ENCODE measurements around the gene NR3C2.

The NR3C2 gene

DNA sequence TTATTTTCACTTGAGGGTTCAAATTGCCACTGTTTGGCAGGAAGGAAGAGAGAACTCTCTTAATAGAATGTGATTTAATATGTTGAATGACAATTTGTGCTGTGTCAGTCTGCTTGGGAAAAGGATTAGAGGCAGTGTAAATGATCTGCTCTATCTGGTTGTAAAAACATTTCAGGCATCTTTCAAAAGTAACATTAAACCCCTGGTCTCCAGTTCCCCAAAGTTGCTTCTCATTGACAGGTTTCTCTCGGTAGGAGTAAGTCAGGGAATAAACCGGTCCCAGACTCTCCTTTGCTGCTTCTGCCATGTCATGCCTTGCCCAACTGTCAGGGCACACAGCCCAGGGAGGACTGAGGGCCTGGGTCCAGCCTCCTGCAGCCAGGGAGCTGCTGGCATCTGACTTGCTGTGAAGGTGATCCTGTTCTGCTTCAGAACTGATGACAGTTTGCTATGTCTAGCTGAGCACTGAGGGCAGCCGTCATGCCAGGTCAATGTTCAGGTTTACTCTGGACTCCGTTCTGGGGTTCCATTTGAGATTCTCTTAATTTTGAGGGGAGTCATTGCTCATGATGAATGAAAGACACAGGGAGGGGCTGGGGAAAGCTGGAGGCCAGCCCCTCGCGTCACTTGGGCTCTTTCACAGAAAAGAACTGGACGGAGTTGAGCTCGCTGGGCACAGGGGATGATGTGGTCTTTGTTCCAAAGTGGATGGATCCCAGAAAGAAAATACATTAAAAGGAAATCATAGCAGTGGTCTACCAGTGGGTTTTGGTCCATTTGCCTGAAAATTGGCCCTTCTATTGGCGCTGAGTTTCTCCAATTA, 397.9 kb downstream of the NR3C2 start:
- H3K36me3 ChIP-seq (ENCODE audit: insufficient read depth): no peaks in the 10 kb centered on the region
- no peaks in the 10 kb centered on the region for H3K79me2 ChIP-seq (ENCODE audit: insufficient read depth, low read depth)
- H3K27ac ChIP-seq: peak overlapping the region; percentile 1; the same call in 1 of the 2 replicates
- H3K9ac ChIP-seq: no peak overlapping the region
- no peaks in the 10 kb centered on the region for H3K27me3 ChIP-seq (ENCODE audit: insufficient read depth, low read depth)
- peaks cover 4% of the 10 kb centered on the region; the same call in 1 of the 2 replicates for H4K20me1 ChIP-seq (ENCODE audit: insufficient read depth)
- peaks cover 41% of the 10 kb centered on the region for H3K4me1 ChIP-seq (ENCODE audit: low read depth, poor library complexity, severe bottlenecking)
- H2AFZ ChIP-seq (ENCODE audit: low read depth): no peak overlapping the region
- TF ChIP-seq, protein P1, sequence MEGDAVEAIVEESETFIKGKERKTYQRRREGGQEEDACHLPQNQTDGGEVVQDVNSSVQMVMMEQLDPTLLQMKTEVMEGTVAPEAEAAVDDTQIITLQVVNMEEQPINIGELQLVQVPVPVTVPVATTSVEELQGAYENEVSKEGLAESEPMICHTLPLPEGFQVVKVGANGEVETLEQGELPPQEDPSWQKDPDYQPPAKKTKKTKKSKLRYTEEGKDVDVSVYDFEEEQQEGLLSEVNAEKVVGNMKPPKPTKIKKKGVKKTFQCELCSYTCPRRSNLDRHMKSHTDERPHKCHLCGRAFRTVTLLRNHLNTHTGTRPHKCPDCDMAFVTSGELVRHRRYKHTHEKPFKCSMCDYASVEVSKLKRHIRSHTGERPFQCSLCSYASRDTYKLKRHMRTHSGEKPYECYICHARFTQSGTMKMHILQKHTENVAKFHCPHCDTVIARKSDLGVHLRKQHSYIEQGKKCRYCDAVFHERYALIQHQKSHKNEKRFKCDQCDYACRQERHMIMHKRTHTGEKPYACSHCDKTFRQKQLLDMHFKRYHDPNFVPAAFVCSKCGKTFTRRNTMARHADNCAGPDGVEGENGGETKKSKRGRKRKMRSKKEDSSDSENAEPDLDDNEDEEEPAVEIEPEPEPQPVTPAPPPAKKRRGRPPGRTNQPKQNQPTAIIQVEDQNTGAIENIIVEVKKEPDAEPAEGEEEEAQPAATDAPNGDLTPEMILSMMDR (conservative IDR thresholded peaks at IDR 0.05; ENCODE audit: low read depth, low read length): no peak
- H3K4me2 ChIP-seq: peak overlapping the region; percentile 44
- H3K4me3 ChIP-seq (IDR thresholded peaks at IDR 0.05; ENCODE audit: insufficient read depth, low read depth, low read length): no peak overlapping the region

DNA sequence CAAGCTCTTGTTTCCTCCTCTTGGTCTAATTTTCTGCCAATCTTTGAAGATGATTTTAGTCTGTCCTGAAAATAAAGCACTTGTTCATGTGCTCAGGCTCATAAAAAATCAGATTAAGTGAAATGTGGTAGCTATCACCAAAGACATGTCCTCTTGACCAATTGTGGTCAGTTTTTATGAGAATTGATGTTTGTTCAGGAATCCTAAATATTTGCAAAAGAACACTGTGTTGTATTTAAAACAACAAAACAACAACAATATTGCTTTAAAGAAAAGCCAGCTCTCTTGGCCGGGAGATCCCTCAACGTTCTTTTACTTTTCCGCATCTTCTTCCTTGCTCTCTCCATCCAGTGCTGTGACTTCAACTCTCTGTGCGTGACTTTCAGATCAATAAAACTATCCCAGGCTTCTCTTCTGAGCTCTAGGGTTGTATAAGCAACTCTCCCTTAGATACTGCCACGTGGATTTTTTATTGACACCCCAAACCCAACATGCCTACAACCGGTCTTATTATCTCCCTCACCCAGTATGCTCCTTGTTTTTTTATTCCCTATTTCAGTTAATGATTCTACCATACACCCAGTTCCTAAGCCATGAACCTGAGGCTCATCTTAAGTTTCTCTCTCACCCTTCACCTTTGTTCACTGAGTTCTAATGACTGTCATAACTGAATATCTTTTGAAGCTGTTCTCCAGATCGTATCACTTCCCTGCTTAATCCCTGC, 400.4 kb downstream of the NR3C2 start:
- H3K27me3 ChIP-seq (ENCODE audit: insufficient read depth, low read depth): no peaks in the 10 kb centered on the region

DNA sequence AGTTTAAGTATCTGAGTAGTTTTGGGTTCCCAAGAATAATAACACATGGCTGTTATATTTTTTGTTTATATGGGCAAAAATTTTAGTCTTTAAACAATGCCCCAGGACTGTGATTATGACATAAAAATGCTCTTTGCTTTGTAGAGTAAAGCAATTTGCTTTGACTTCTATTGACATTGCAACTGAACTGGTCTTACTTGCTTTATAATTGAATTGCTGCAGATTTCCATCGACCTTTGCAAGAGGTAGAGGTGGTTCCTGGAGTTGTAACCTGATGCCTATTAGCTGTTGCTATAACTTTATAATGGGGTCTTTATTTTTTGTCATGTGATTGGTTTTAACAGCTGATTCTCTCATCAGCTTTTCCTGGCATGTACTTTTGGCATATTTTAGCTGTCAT, 407.4 kb downstream of the NR3C2 start:
- H3K27me3 ChIP-seq (ENCODE audit: insufficient read depth, low read depth): no peaks in the 10 kb centered on the region
- peaks cover 15% of the 10 kb centered on the region for H3K4me1 ChIP-seq (ENCODE audit: low read depth, poor library complexity, severe bottlenecking)
- no peaks in the 10 kb centered on the region for H3K36me3 ChIP-seq (ENCODE audit: insufficient read depth)
- H2AFZ ChIP-seq (ENCODE audit: low read depth): no peak overlapping the region
- no peak overlapping the region for H3K9ac ChIP-seq
- TF ChIP-seq, protein P1 (conservative IDR thresholded peaks at IDR 0.05; ENCODE audit: low read depth, low read length): no peak
- no peaks in the 10 kb centered on the region for H4K20me1 ChIP-seq (ENCODE audit: insufficient read depth)
- H3K79me2 ChIP-seq (ENCODE audit: insufficient read depth, low read depth): 0 out of 2 replicates have a peak, but pooled peaks cover 6% of the 10 kb centered on the region
- no peak overlapping the region for H3K27ac ChIP-seq
- no peak overlapping the region for H3K4me3 ChIP-seq (IDR thresholded peaks at IDR 0.05; ENCODE audit: insufficient read depth, low read depth, low read length)
- no peak overlapping the region for H3K4me2 ChIP-seq

More for the DNA sequence above, 400.4 kb downstream of the NR3C2 start:
- Histone ChIP-seq H3K79me2 (ENCODE audit: insufficient read depth, low read depth) (no peaks in the 10 kb centered on the region), H4K20me1 (ENCODE audit: insufficient read depth) (peaks cover 4% of the 10 kb centered on the region; the same call in 1 of the 2 replicates), H3K36me3 (ENCODE audit: insufficient read depth) (no peaks in the 10 kb centered on the region), H3K27ac (no peak overlapping the region), H3K4me2 (no peak overlapping the region), H3K9ac (no peak overlapping the region), H2AFZ (ENCODE audit: low read depth) (no peak overlapping the region), H3K4me3 (IDR thresholded peaks at IDR 0.05; ENCODE audit: insufficient read depth, low read depth, low read length) (no peak overlapping the region), H3K4me1 (ENCODE audit: low read depth, poor library complexity, severe bottlenecking) (peaks cover 41% of the 10 kb centered on the region)
- TF ChIP-seq, protein P1 (conservative IDR thresholded peaks at IDR 0.05; ENCODE audit: low read depth, low read length): no peak

DNA sequence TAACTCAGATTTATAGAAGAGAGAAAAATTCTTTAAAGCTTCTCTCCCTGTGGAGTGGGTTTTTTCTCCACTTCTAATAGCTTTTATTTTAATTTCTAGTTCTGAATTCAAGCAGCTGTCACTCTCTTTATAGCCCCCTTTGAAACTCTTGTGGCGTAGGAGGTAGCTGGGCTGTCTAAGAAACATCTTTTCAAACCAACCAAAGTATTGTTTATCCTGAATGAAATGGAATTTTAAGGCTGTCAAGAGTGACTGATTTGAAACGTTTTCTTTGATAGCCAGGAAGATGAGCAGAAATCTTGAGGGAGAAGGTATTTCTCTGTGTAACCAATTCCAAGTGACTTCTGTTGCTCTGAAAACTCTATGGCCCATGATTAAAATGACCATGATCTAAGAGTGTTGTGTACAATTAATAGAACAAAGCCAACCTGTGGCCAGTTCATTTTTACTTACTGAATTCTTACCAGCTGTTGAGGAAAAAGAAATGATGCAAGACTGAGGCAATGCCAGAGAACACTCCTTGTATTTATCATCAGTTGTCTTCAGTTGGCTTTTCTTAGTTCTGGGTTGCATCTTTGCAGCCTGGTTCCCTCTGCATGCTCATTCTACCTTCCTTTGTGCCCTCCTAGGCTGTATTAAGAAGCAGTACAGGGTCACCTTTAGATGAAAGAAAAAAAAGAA, 411.9 kb downstream of the NR3C2 start:
- Histone ChIP-seq H3K36me3 (ENCODE audit: insufficient read depth) (no peaks in the 10 kb centered on the region), H3K4me2 (no peak overlapping the region), H3K4me1 (ENCODE audit: low read depth, poor library complexity, severe bottlenecking) (peaks cover 26% of the 10 kb centered on the region), H3K27me3 (ENCODE audit: insufficient read depth, low read depth) (no peaks in the 10 kb centered on the region), H2AFZ (ENCODE audit: low read depth) (no peak overlapping the region), H3K27ac (no peak overlapping the region), H3K79me2 (ENCODE audit: insufficient read depth, low read depth) (0 out of 2 replicates have a peak, but pooled peaks cover 2% of the 10 kb centered on the region), H3K9ac (no peak overlapping the region), H4K20me1 (ENCODE audit: insufficient read depth) (no peaks in the 10 kb centered on the region), H3K4me3 (IDR thresholded peaks at IDR 0.05; ENCODE audit: insufficient read depth, low read depth, low read length) (no peak overlapping the region)
- TF ChIP-seq, protein P1 (conservative IDR thresholded peaks at IDR 0.05; ENCODE audit: low read depth, low read length): no peak

Data from KMS-11 (cell line).